K562 (cell line): ENCODE data around the gene PACSIN1. TPM values are rescaled to one million over a fixed set of nuclear protein-coding genes. Genes with fewer than 3 reads are reported as not detected.

Source experiments
- CHD4 ChIP-seq: fragments of 200-600 bp; sonication (generic); IDR thresholded peaks from 3 replicates; pipeline ENCODE4 v1.6.1; 2012; ENCODE audit warnings: low read depth, mild to moderate bottlenecking, mixed read lengths, low read length, inconsistent platforms; ENCODE audit not compliant: insufficient read depth, insufficient replicate concordance, poor library complexity, severe bottlenecking
- GABPB1 ChIP-seq: sonication (generic); formaldehyde crosslinking; IDR thresholded peaks from 2 replicates; pipeline ENCODE4 v1.8.0; 2022; ENCODE audit warnings: mild to moderate bottlenecking, missing genetic modification reagents
- ILF3 ChIP-seq: fragments of 450-650 bp; IDR thresholded peaks from 2 replicates; pipeline ENCODE4 v1.6.1; 2018; ENCODE audit warnings: antibody characterized with exemption, mild to moderate bottlenecking, moderate library complexity, borderline replicate concordance
- MYBL2 ChIP-seq, 2 experiments: fragments of 450-650 bp in 1 of 2; sonication (generic) in 1 of 2; formaldehyde crosslinking in 1 of 2; IDR thresholded peaks; 2 replicates each; pipeline versions ENCODE4 v1.6.1 to v1.8.1; 2017 to 2022; ENCODE audit warnings: borderline replicate concordance in 1 of 2, inconsistent platforms in 1 of 2, low read depth in 1 of 2, mild to moderate bottlenecking in 1 of 2, missing genetic modification reagents in 1 of 2, moderate library complexity in 1 of 2
- MYC ChIP-seq, 2 experiments: fragments of 250-450 bp in 1 of 2; sonication (Bioruptor Pico) in 1 of 2; IDR thresholded peaks; 2 replicates each; pipeline versions ENCODE4 v1.5.1 to v1.6.1; 2012 to 2021; ENCODE audit warnings: low read depth in 2 of 2, borderline replicate concordance in 1 of 2, improper control_type of control experiment in 1 of 2, low read length in 1 of 2, mild to moderate bottlenecking in 1 of 2, moderate library complexity in 1 of 2
- PHF21A ChIP-seq: fragments of 450-650 bp; IDR thresholded peaks from 2 replicates; pipeline ENCODE4 v1.6.1; 2017; ENCODE audit warnings: low read depth, borderline replicate concordance
- RCOR1 ChIP-seq, 2 experiments: IDR thresholded peaks; 2 replicates each; pipeline ENCODE4 v1.6.1; 2012; ENCODE audit warnings: low read depth in 2 of 2, low read length in 2 of 2, borderline replicate concordance in 1 of 2, improper control_type of control experiment in 1 of 2
- SMARCE1 ChIP-seq: fragments of 450-650 bp; IDR thresholded peaks from 2 replicates; pipeline ENCODE4 v1.7.1; 2016; ENCODE audit warnings: mild to moderate bottlenecking
- ZC3H8 ChIP-seq: fragments of 450-650 bp; IDR thresholded peaks from 2 replicates; pipeline ENCODE4 v1.6.1; 2017
- ZFPM2 ChIP-seq: fragments of 250-450 bp; sonication (Bioruptor Pico); IDR thresholded peaks from 2 replicates; pipeline ENCODE4 v1.5.1; 2022; ENCODE audit warnings: mild to moderate bottlenecking
- ZNF121 ChIP-seq: sonication (generic); formaldehyde crosslinking; conservative IDR thresholded peaks from 2 replicates; pipeline ENCODE4 v1.8.0; 2022; ENCODE audit warnings: missing genetic modification reagents
- ZNF134 ChIP-seq: fragments of 250-450 bp; sonication (Bioruptor Pico); conservative IDR thresholded peaks from 2 replicates; pipeline ENCODE4 v1.4.0; 2020
- ZNF23 ChIP-seq: fragments of 250-450 bp; sonication (Bioruptor Pico); IDR thresholded peaks from 2 replicates; pipeline ENCODE4 v1.4.0; 2020; ENCODE audit warnings: mild to moderate bottlenecking
- ZNF354B ChIP-seq: fragments of 250-450 bp; sonication (Bioruptor Pico); IDR thresholded peaks from 2 replicates; pipeline ENCODE4 v1.4.0; 2020
- polyA plus RNA-seq, 8 experiments: library from polyadenylated mRNA; depleted of rRNA in 4 of 8; stranded (reverse) in 5 of 8; unstranded in 3 of 8; fragments of >200 nt; fragmentation: Nextera tagmentation in 2 of 8; fragmentation: Illumina TruSeq in 1 of 8; extraction: Ambion mirVana in 2 of 8; extraction: Trizol in 1 of 8; gene quantifications; 2 replicates each; pipeline versions ENCODE4 v1.2.1 to v1.2.3, GENCODE V29; 2011 to 2014; ENCODE audit warnings: inconsistent platforms in 1 of 8, missing spikeins in 1 of 8
- total RNA-seq, 7 experiments: library from RNA; depleted of rRNA in 6 of 7; stranded (reverse); fragments of >200 nt in 6 of 7; fragmentation: Illumina TruSeq in 2 of 7; extraction: Trizol in 2 of 7; gene quantifications; 2 replicates each; pipeline versions ENCODE4 v1.2.1 to v1.2.3, GENCODE V29; 2011 to 2021; ENCODE audit warnings: low replicate concordance in 1 of 7
- TF ChIP-seq, protein P1 (sequence below): fragments of 450-650 bp; IDR thresholded peaks from 2 replicates; pipeline ENCODE4 v1.7.0; 2016; ENCODE audit warnings: borderline replicate concordance
- TF ChIP-seq, protein P2 (sequence below): fragments of 250-450 bp; sonication (Bioruptor Pico); IDR thresholded peaks from 2 replicates; pipeline ENCODE4 v1.8.0; 2021; ENCODE audit warnings: moderate library complexity, mild to moderate bottlenecking, inconsistent platforms
- TF ChIP-seq, protein P3 (sequence below): fragments of 450-650 bp; IDR thresholded peaks from one replicate; pipeline ENCODE4 v1.6.1; 2018; ENCODE audit warnings: mild to moderate bottlenecking, moderate library complexity; ENCODE audit not compliant: partially characterized antibody
- TF ChIP-seq, protein P4 (sequence below): fragments of 450-650 bp; formaldehyde crosslinking; IDR thresholded peaks from 2 replicates; pipeline ENCODE4 v1.4.0; 2022; ENCODE audit warnings: missing genetic modification characterization
- TF ChIP-seq, protein P5 (sequence below): IDR thresholded peaks from 2 replicates; pipeline ENCODE4 v1.6.1; 2016; ENCODE audit warnings: missing genetic modification characterization, missing compliant biosample characterization

The PACSIN1 gene
- total and polyA plus RNA-seq, 9 of the 15 experiments (the other 6 are each of a cell fraction or from before 2014, with no cell fraction given) = 0.01 to 1.7 (median 0.45) TPM

DNA sequence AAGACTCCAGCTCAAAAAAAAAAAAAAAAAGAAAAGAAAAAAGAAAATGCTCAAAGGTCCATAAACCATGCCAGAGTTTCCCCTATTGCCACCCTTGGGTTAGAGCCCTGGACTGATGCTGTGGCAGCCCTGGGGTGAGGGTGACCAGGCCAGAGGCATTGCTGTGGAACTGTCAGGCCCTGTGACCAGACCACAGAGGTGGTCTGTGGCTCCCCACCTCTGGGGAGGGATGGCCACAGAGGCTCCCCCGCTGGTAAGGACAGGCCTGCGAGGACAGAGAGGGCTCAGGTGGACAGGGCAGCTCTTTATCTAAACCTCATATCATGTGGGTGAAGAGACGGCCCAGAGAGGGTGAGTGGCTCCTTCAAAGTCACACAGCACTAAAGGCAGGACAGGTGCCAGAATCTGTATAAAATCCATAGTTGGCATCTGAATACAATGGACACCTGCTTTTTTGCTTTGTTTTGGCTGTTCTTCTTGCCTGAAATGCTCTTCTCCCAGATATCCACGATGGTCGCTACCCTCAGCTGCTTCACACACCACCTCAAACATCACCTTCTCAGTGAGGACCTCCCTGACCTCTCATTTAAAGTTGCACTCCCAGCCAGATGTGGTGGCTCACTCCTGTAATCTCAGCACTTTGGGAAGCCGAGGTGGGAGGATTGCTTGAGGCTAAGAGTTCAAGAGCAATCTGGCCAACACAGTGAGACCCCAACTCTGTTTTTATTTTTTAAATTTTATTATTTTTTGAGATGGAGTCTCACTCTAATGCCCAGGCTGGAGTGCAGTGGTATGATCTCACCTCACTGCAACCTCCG, 112.8 kb downstream of the PACSIN1 start (continued):
- TF ChIP-seq ILF3 (no peak), ZNF121 (CRISPR knock-in tag) (peak; percentile 97), MYC (IDR thresholded peaks at IDR 0.05; ENCODE audit: low read depth, low read length) (no peak), MYC (CRISPR knock-in tag; IDR thresholded peaks at IDR 0.05; ENCODE audit: borderline replicate concordance, low read depth) (no peak), RCOR1 (IDR thresholded peaks at IDR 0.05; ENCODE audit: borderline replicate concordance in 1 of 2, low read depth in 2 of 2, low read length in 2 of 2) (peak in 1 of 2 experiments; percentile 82; a peak in 2 of 4 replicates), ZFPM2 (CRISPR knock-in tag) (no peak), SMARCE1 (no peak), ZNF354B (no peak), GABPB1 (peak; percentile 48; the same call in 1 of the 2 replicates), ZNF23 (CRISPR knock-in tag) (no peak), PHF21A (no peak), ZNF134 (CRISPR knock-in tag) (no peak), ZC3H8 (no peak), MYBL2 (IDR thresholded peaks at IDR 0.05; ENCODE audit: low read depth) (no peak), MYBL2 (CRISPR knock-in tag; IDR thresholded peaks at IDR 0.05; ENCODE audit: borderline replicate concordance) (no peak), CHD4 (peak; percentile 41)
- TF ChIP-seq, protein P1, sequence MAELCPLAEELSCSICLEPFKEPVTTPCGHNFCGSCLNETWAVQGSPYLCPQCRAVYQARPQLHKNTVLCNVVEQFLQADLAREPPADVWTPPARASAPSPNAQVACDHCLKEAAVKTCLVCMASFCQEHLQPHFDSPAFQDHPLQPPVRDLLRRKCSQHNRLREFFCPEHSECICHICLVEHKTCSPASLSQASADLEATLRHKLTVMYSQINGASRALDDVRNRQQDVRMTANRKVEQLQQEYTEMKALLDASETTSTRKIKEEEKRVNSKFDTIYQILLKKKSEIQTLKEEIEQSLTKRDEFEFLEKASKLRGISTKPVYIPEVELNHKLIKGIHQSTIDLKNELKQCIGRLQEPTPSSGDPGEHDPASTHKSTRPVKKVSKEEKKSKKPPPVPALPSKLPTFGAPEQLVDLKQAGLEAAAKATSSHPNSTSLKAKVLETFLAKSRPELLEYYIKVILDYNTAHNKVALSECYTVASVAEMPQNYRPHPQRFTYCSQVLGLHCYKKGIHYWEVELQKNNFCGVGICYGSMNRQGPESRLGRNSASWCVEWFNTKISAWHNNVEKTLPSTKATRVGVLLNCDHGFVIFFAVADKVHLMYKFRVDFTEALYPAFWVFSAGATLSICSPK = no peak
- TF ChIP-seq, protein P2, sequence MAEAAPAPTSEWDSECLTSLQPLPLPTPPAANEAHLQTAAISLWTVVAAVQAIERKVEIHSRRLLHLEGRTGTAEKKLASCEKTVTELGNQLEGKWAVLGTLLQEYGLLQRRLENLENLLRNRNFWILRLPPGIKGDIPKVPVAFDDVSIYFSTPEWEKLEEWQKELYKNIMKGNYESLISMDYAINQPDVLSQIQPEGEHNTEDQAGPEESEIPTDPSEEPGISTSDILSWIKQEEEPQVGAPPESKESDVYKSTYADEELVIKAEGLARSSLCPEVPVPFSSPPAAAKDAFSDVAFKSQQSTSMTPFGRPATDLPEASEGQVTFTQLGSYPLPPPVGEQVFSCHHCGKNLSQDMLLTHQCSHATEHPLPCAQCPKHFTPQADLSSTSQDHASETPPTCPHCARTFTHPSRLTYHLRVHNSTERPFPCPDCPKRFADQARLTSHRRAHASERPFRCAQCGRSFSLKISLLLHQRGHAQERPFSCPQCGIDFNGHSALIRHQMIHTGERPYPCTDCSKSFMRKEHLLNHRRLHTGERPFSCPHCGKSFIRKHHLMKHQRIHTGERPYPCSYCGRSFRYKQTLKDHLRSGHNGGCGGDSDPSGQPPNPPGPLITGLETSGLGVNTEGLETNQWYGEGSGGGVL (CRISPR knock-in tag) = no peak
- TF ChIP-seq, protein P3, sequence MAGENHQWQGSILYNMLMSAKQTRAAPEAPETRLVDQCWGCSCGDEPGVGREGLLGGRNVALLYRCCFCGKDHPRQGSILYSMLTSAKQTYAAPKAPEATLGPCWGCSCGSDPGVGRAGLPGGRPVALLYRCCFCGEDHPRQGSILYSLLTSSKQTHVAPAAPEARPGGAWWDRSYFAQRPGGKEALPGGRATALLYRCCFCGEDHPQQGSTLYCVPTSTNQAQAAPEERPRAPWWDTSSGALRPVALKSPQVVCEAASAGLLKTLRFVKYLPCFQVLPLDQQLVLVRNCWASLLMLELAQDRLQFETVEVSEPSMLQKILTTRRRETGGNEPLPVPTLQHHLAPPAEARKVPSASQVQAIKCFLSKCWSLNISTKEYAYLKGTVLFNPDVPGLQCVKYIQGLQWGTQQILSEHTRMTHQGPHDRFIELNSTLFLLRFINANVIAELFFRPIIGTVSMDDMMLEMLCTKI = no peak
- TF ChIP-seq, protein P4, sequence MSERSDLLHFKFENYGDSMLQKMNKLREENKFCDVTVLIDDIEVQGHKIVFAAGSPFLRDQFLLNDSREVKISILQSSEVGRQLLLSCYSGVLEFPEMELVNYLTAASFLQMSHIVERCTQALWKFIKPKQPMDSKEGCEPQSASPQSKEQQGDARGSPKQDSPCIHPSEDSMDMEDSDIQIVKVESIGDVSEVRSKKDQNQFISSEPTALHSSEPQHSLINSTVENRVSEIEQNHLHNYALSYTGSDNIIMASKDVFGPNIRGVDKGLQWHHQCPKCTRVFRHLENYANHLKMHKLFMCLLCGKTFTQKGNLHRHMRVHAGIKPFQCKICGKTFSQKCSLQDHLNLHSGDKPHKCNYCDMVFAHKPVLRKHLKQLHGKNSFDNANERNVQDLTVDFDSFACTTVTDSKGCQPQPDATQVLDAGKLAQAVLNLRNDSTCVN (CRISPR knock-in tag) = no peak
- TF ChIP-seq, protein P5, sequence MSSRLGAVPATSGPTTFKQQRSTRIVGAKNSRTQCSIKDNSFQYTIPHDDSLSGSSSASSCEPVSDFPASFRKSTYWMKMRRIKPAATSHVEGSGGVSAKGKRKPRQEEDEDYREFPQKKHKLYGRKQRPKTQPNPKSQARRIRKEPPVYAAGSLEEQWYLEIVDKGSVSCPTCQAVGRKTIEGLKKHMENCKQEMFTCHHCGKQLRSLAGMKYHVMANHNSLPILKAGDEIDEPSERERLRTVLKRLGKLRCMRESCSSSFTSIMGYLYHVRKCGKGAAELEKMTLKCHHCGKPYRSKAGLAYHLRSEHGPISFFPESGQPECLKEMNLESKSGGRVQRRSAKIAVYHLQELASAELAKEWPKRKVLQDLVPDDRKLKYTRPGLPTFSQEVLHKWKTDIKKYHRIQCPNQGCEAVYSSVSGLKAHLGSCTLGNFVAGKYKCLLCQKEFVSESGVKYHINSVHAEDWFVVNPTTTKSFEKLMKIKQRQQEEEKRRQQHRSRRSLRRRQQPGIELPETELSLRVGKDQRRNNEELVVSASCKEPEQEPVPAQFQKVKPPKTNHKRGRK (tag) = no peak
